ENCODE data around the gene HTT. TPM values are rescaled to one million over a fixed set of nuclear protein-coding genes. Genes with fewer than 3 reads are reported as not detected.

The HTT gene
- total RNA-seq, 8 experiments from 2014 or later = 21.9 to 102 (median 30.1) TPM

DNA sequence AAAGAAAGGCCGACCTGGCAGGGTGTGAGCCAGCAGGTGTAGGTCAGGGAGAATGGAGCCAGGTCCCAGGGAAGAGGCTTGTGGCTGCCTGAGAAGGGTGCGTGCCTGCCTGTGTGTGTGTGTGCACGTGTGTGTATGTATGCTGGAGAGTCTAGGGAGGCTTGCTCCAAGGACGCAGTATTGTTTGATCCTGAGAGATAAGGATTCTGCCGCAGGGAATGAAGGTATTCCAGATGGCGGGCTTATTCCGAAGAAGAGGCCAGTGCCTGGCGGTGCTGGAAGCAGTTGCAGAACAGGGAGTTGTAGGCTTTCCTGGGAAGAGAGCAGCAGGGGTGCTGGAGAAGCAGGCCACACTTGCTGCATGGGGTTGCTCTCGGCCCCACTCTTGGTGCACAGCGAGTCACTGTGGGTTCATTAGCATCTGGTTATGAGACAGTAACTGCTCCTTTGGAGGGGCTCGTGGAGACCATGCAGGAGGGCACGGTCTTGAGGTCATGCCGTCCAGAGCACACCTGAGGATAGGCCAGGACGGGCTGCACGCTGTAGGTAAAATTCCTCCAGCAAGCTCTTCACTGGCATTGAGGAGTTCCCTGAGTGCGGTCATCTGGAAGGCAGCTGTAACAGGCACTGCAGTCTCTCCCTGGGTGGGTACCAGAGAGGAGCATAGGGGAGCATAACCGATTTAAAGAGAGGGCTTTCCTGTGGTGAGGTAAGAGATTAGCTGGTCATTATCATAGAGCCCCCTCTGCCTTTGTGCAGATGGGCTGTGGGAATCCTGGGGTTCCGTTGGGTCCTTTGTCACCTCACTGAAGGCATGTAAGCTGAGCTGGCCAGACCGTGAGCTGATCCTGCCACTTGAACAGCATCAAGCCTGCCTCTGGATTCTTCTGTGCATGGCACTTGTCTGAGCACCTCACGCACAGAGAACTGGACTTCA is 144.6 kb downstream of the HTT start:
- WGBS, 10 experiments = 89 to 100% (median 95%) methylated on average over 1 to 9 of the region's 20 CpGs; no CpG with 5 or more reads in 2 of the 10 experiments

GRCh38 chr4:3219761-3220475 is 145.4 kb downstream of the HTT start:
- in situ Hi-C loops (cut with MboI; ENCODE audit: low pct_unique_long_range_greater_than_20kb in 2 of 9, low sequenced_read_pairs in 9 of 9, unreplicated experiment in 9 of 9) = no loop called here
- no peaks in the 10 kb centered on the region for H3K4me1 ChIP-seq (replicated peaks in 1 of 2)
- 78 to 100% (median 98%) methylated on average over 1 to 7 of the region's 9 CpGs; no CpG with 5 or more reads in 2 of the 10 experiments for WGBS, 10 experiments
- no peak overlapping the region for H3K27ac ChIP-seq
- ATAC-seq (replicated peaks in 6 of 8) = no peak
- no peak overlapping the region for H3K4me3 ChIP-seq

More for the DNA sequence above, 144.6 kb downstream of the HTT start:
- H3K4me3 ChIP-seq = no peak overlapping the region
- ATAC-seq (replicated peaks in 6 of 8) = peak in 1 of 8 experiments; percentile 11
- in situ Hi-C loops (cut with MboI; ENCODE audit: low pct_unique_long_range_greater_than_20kb in 2 of 9, low sequenced_read_pairs in 9 of 9, unreplicated experiment in 9 of 9) = no loop called here
- no peak overlapping the region for H3K27ac ChIP-seq
- H3K4me1 ChIP-seq (replicated peaks in 1 of 2) = no peaks in the 10 kb centered on the region

DNA sequence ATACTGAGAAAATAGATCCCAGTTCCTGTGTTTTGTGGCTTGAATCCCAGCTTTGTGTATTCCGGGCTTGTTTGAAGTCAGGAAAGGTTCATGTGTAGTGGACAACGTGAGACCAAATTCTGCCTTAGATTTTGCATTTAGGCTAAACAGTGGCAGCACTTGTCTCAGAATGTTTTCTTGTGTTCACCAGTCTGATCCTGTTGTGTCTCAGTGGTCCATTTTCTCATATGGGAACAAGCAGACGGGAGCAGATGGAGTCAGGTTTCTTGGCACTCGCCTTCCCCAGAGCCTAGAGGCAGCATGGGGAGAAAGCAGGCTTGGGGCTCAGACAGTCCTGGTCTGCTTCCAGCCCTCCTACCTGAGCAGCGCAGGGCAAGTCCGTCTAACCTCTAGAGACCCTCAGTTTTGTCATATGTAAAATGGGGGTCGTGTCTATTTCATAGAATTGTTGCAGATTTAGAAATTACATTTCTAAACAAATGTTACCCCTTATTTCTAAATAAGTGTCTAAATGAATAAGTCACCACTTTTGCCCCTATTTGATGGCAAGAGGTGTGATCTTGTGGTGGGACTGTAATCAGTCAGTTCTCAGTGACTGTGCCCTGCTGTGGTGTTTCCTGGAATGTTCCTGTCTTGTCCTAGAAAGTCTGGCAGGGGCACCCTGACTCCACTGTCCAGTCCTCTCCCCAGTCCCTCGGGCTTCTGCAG is 146.1 kb downstream of the HTT start:
- ATAC-seq (replicated peaks in 6 of 8) = no peak
- Histone ChIP-seq H3K4me1 (replicated peaks in 1 of 2) (no peaks in the 10 kb centered on the region), H3K27ac (no peak overlapping the region), H3K4me3 (no peak overlapping the region)
- WGBS, 10 experiments = 23 to 100% (median 83%) methylated on average over 1 to 6 of the region's 8 CpGs; no CpG with 5 or more reads in 1 of the 10 experiments
- in situ Hi-C loops (cut with MboI; ENCODE audit: low pct_unique_long_range_greater_than_20kb in 2 of 9, low sequenced_read_pairs in 9 of 9, unreplicated experiment in 9 of 9) = no loop called here

DNA sequence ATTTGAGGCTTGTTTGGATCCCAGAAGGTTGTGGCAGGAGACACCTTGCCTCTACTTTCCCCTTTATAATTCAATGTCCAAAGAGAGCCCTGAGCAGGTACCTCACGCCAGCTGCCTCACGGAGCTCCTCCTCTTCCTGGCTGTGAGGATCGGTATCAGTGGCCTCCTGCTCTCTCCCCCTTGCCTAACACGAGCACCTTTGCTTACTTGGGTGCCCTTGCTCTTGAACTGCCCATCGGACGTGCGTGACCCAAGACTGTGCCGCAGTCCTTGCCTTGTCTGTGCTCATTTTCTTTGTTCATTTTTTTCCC is 146.7 kb downstream of the HTT start:
- WGBS, 10 experiments = 93 to 100% (median 97%) methylated on average over 3 to 8 of the region's 8 CpGs; no CpG with 5 or more reads in 3 of the 10 experiments
- no peak for ATAC-seq (replicated peaks in 6 of 8)
- H3K4me1 ChIP-seq (replicated peaks in 1 of 2) = no peaks in the 10 kb centered on the region
- in situ Hi-C loops (cut with MboI; ENCODE audit: low pct_unique_long_range_greater_than_20kb in 2 of 9, low sequenced_read_pairs in 9 of 9, unreplicated experiment in 9 of 9) = no loop called here
- H3K4me3 ChIP-seq = no peak overlapping the region
- no peak overlapping the region for H3K27ac ChIP-seq

DNA sequence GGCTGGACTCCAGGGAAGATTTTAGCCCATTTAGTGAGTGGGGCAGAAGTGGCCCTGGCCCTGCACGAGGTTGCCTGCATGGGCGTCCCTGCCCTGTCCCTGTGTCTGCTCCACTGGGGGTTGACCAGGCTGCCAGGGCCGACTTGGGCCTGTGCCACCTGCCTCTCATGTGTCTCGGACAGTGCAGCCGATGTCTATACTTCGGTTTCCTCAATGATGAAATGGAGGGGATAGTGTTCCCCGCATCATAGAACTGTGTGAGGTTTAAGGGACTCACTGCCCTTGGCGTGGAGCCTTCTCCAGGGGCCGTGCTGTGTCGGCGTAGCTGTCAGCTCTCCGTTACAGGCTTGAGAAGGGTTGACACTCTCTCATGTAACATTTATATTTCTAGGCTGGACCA is 147.5 kb downstream of the HTT start:
- no peak for ATAC-seq (replicated peaks in 6 of 8)
- Histone ChIP-seq H3K4me1 (replicated peaks in 1 of 2) (no peaks in the 10 kb centered on the region), H3K27ac (no peak overlapping the region), H3K4me3 (no peak overlapping the region)
- in situ Hi-C loops (cut with MboI; ENCODE audit: low pct_unique_long_range_greater_than_20kb in 2 of 9, low sequenced_read_pairs in 9 of 9, unreplicated experiment in 9 of 9) = no loop called here
- 80 to 100% (median 96%) methylated on average over 1 to 9 of the region's 12 CpGs; no CpG with 5 or more reads in 2 of the 10 experiments for WGBS, 10 experiments

DNA sequence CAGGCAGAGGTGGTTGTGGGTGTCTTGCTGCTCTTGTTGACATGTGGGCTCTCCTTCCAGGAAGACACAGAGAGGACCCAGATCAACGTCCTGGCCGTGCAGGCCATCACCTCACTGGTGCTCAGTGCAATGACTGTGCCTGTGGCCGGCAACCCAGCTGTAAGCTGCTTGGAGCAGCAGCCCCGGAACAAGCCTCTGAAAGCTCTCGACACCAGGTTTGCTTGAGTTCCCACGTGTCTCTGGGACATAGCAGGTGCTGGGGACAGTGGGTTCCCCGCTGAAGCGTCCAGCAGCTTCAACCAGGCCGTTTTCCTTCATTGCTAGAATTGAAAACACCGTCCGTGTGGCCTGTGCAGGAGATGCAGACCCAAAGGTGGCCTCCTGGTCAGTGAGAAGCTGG is 148.9 kb downstream of the HTT start:
- no peak for ATAC-seq (replicated peaks in 6 of 8)
- in situ Hi-C loops (cut with MboI; ENCODE audit: low pct_unique_long_range_greater_than_20kb in 2 of 9, low sequenced_read_pairs in 9 of 9, unreplicated experiment in 9 of 9) = no loop called here
- WGBS, 10 experiments = 88 to 100% (median 96%) methylated on average over 5 to 6 of the region's 11 CpGs; no CpG with 5 or more reads in 6 of the 10 experiments

GRCh38 chr4:3223956-3224748 is 149.7 kb downstream of the HTT start:
- no peak for ATAC-seq (replicated peaks in 6 of 8)
- Histone ChIP-seq H3K27ac (no peak overlapping the region), H3K4me1 (replicated peaks in 1 of 2) (no peaks in the 10 kb centered on the region), H3K4me3 (no peak overlapping the region)
- in situ Hi-C loops (cut with MboI; ENCODE audit: low pct_unique_long_range_greater_than_20kb in 2 of 9, low sequenced_read_pairs in 9 of 9, unreplicated experiment in 9 of 9) = no loop called here
- 67 to 100% (median 98%) methylated on average over 1 to 12 of the region's 13 CpGs; no CpG with 5 or more reads in 1 of the 10 experiments for whole genome bisulfite sequencing, 10 experiments

More for the DNA sequence above, 148.9 kb downstream of the HTT start:
- Histone ChIP-seq H3K27ac (no peak overlapping the region), H3K4me3 (no peak overlapping the region), H3K4me1 (replicated peaks in 1 of 2) (no peaks in the 10 kb centered on the region)

DNA sequence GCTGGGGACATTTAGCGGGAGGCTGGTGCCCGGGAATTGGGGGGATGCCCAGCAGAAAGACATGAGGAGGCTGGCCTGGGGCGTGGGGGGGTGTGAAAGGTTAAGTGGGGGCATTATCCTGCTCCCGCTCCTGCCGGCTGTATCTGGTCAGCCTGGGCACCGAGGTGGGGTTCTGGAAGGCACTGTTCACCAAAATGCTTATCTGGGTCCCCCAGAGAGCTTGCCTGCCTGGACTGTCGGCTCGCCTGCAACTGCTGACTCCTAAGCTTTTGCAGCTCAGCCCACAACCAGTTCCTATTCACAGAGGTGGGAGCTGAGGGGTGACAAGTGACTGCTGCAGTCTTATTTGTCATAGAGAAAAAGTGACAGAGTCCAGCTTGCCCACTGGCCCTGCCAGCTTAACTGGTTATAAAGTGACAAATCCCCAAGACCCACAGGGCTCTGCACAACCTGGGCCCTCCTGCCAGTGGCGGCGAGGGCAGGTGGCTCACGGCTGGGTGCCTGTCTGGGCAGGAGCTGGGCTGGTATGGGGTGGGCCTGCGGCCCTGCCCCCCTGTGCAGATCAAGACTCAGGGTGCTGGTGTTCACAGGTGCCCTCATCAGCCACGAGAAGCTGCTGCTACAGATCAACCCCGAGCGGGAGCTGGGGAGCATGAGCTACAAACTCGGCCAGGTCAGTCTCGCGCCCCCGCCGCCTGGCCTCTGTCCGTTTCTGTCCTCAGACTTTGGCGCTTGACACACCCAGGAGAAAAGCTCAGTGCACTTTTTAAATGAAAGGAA is 150.8 kb downstream of the HTT start:
- in situ Hi-C loops (cut with MboI; ENCODE audit: low pct_unique_long_range_greater_than_20kb in 2 of 9, low sequenced_read_pairs in 9 of 9, unreplicated experiment in 9 of 9) = no loop called here
- ATAC-seq (replicated peaks in 6 of 8) = no peak
- H3K4me1 ChIP-seq (replicated peaks in 1 of 2) = no peaks in the 10 kb centered on the region
- 70 to 100% (median 92%) methylated on average over 1 to 13 of the region's 22 CpGs; no CpG with 5 or more reads in 1 of the 10 experiments for WGBS, 10 experiments
- H3K27ac ChIP-seq = no peak overlapping the region
- no peak overlapping the region for H3K4me3 ChIP-seq

DNA sequence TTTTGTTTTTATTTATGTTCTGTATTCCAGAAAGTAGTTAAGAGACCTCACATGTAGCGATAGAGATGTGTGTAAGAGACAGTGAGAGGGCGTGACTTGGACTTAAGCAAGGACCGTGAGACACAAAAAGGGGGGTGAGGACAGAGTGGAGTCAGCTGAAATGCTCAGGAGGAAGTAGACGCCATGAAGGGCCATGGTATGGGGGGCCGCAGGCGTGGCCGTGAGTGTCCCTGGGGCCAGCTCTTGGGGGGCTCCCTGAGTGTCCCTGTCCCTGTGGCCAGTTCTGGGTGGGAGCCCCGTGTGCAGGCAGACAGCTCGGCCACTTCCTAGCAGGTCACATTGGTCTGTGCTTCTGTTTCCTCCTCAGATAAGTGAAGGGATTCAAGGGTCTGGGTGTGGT is 151.5 kb downstream of the HTT start:
- 89 to 100% (median 98%) methylated on average over 1 to 8 of the region's 9 CpGs; no CpG with 5 or more reads in 4 of the 10 experiments for WGBS, 10 experiments
- Histone ChIP-seq H3K4me3 (no peak overlapping the region), H3K4me1 (replicated peaks in 1 of 2) (no peaks in the 10 kb centered on the region), H3K27ac (no peak overlapping the region)
- in situ Hi-C loops (cut with MboI; ENCODE audit: low pct_unique_long_range_greater_than_20kb in 2 of 9, low sequenced_read_pairs in 9 of 9, unreplicated experiment in 9 of 9) = no loop called here
- ATAC-seq (replicated peaks in 6 of 8) = no peak

GRCh38 chr4:3226467-3226866 is 152.0 kb downstream of the HTT start:
- ATAC-seq (replicated peaks in 6 of 8) = no peak
- no peak overlapping the region for H3K4me3 ChIP-seq
- 0 to 87% (median 75%) methylated on average over 1 to 8 of the region's 9 CpGs; no CpG with 5 or more reads in 2 of the 10 experiments for WGBS, 10 experiments
- no peak overlapping the region for H3K27ac ChIP-seq
- in situ Hi-C loops (cut with MboI; ENCODE audit: low pct_unique_long_range_greater_than_20kb in 2 of 9, low sequenced_read_pairs in 9 of 9, unreplicated experiment in 9 of 9) = no loop called here
- no peaks in the 10 kb centered on the region for H3K4me1 ChIP-seq (replicated peaks in 1 of 2)

GRCh38 chr4:3226944-3227343 is 152.5 kb downstream of the HTT start:
- no peak for ATAC-seq (replicated peaks in 6 of 8)
- in situ Hi-C loops (cut with MboI; ENCODE audit: low pct_unique_long_range_greater_than_20kb in 2 of 9, low sequenced_read_pairs in 9 of 9, unreplicated experiment in 9 of 9) = no loop called here
- WGBS, 10 experiments = 92% methylated on average over 4 of the region's 6 CpGs; no CpG with 5 or more reads in 9 of the 10 experiments
- Histone ChIP-seq H3K4me1 (replicated peaks in 1 of 2) (no peaks in the 10 kb centered on the region), H3K4me3 (no peak overlapping the region), H3K27ac (no peak overlapping the region)

Measured in motor neuron (in vitro differentiated cells).